ENCODE measurements around the gene MED13L. TPM values are rescaled to one million over a fixed set of nuclear protein-coding genes. Genes with fewer than 3 reads are reported as not detected.
"Not testable (repeated sequence)": the region's sequence is repeated elsewhere in the genome, so short reads cannot be mapped to it uniquely, and the experiment has no call there.

The MED13L gene
- total RNA-seq, 4 donors from 2014 or later: 173 to 222 (median 192) TPM

GRCh38 chr12:116037941-116038837 lies 239.3 kb downstream of the MED13L start:
- Histone ChIP-seq H3K36me3 (no peaks in the 10 kb centered on the region), H3K27ac (peak overlapping the region in 3 of 4 donors; percentile 15 to 39 (median 19)), H3K4me3 (no peak overlapping the region), H3K4me1 (peaks cover 0 to 32% (median 8%) of the 10 kb centered on the region in 3 donors), H3K27me3 (no peaks in the 10 kb centered on the region), H3K9me3 (no peaks in the 10 kb centered on the region)
- WGBS, 2 donors (ENCODE audit: low coverage in 1 of 2): 71 to 81% methylated on average over 5 to 6 of the region's 6 CpGs
- no peak for TF ChIP-seq CTCF (IDR thresholded peaks at IDR 0.05)
- no peak for TF ChIP-seq POLR2AphosphoS5 (IDR thresholded peaks at IDR 0.05)
- TF ChIP-seq POLR2A (IDR thresholded peaks at IDR 0.05): no peak
- no peak for TF ChIP-seq EP300 (IDR thresholded peaks at IDR 0.05)
- ATAC-seq: peak; percentile 41

GRCh38 chr12:116033765-116034164 lies 243.7 kb downstream of the MED13L start:
- WGBS, 2 donors (ENCODE audit: low coverage in 1 of 2): 69 to 91% methylated on average over 3 of the region's 3 CpGs
- TF ChIP-seq POLR2A (IDR thresholded peaks at IDR 0.05): no peak
- no peak for TF ChIP-seq CTCF (IDR thresholded peaks at IDR 0.05)
- TF ChIP-seq EP300 (IDR thresholded peaks at IDR 0.05): no peak
- no peak for TF ChIP-seq POLR2AphosphoS5 (IDR thresholded peaks at IDR 0.05)
- H3K4me1 ChIP-seq: peaks cover 0 to 18% (median 8%) of the 10 kb centered on the region in 3 donors
- H3K36me3 ChIP-seq: no peaks in the 10 kb centered on the region
- H3K4me3 ChIP-seq: no peak overlapping the region
- no peaks in the 10 kb centered on the region for H3K9me3 ChIP-seq
- ATAC-seq: no peak
- no peak overlapping the region for H3K27ac ChIP-seq
- H3K27me3 ChIP-seq: no peaks in the 10 kb centered on the region

- H3K36me3 ChIP-seq, ATAC-seq: not testable (repeated sequence)
These were observed 245.9 kb downstream of the MED13L start for GRCh38 chr12:116031624-116032023.

GRCh38 chr12:116028619-116029018 lies 248.9 kb downstream of the MED13L start:
- ATAC-seq: no peak
- 94 to 95% methylated on average over 4 of the region's 4 CpGs for WGBS, 2 donors (ENCODE audit: low coverage in 1 of 2)
- H3K9me3 ChIP-seq: no peaks in the 10 kb centered on the region
- H3K27ac ChIP-seq: no peak overlapping the region
- no peak overlapping the region for H3K4me3 ChIP-seq
- no peaks in the 10 kb centered on the region for H3K36me3 ChIP-seq
- TF ChIP-seq POLR2AphosphoS5 (IDR thresholded peaks at IDR 0.05): no peak
- TF ChIP-seq CTCF (IDR thresholded peaks at IDR 0.05): no peak
- no peak for TF ChIP-seq EP300 (IDR thresholded peaks at IDR 0.05)
- TF ChIP-seq POLR2A (IDR thresholded peaks at IDR 0.05): no peak
- H3K27me3 ChIP-seq: no peaks in the 10 kb centered on the region
- no peaks in the 10 kb centered on the region for H3K4me1 ChIP-seq

More at GRCh38 chr12:116031624-116032023, 245.9 kb downstream of the MED13L start:
- not testable (repeated sequence) for H3K9me3 ChIP-seq, H3K27ac ChIP-seq, H3K4me1 ChIP-seq, H3K4me3 ChIP-seq, H3K27me3 ChIP-seq
- WGBS, 2 donors (ENCODE audit: low coverage in 1 of 2): no CpG with 5 or more reads among the region's 4 CpGs

- no peak for ATAC-seq
- Histone ChIP-seq H3K36me3 (no peaks in the 10 kb centered on the region), H3K4me3 (no peak overlapping the region), H3K27ac (no peak overlapping the region), H3K4me1 (peaks cover 0 to 7% (median 0%) of the 10 kb centered on the region in 3 donors), H3K27me3 (no peaks in the 10 kb centered on the region), H3K9me3 (no peaks in the 10 kb centered on the region)
- 93 to 100% methylated on average over 3 to 4 of the region's 4 CpGs for WGBS, 2 donors (ENCODE audit: low coverage in 1 of 2)
- TF ChIP-seq POLR2A (IDR thresholded peaks at IDR 0.05) (no peak), POLR2AphosphoS5 (IDR thresholded peaks at IDR 0.05) (no peak), EP300 (IDR thresholded peaks at IDR 0.05) (no peak), CTCF (IDR thresholded peaks at IDR 0.05) (no peak)
These were observed 250.0 kb downstream of the MED13L start for GRCh38 chr12:116027551-116027821.
